Body of pancreas (tissue), 4 donors: ENCODE measurements around the gene ADGRG3. TPM values are rescaled to one million over a fixed set of nuclear protein-coding genes. Genes with fewer than 3 reads are reported as not detected.

Experiments
- ATAC-seq: fragments of 150-250 bp; one replicate; pipeline ENCODE4 v1.9.1; 2016
- DNase-seq, 4 donors: peaks; one replicate each; pipeline ENCODE4 v3.0.0-alpha.2; 2019
- H3K27ac ChIP-seq, 4 donors: fragments of 200-600 bp; sonication (generic); 1 replicate in 3 of 4; 2 replicates in 1 of 4; pipeline versions ENCODE4 v1.5.1 to v1.6.1; 2016 to 2019; ENCODE audit warnings: mild to moderate bottlenecking in 1 of 4, mixed read lengths in 1 of 4, moderate library complexity in 1 of 4
- H3K27me3 ChIP-seq, 2 donors: fragments of 200-600 bp; sonication (generic); one replicate each; pipeline ENCODE4 v1.6.0; 2016; ENCODE audit warnings: mild to moderate bottlenecking in 1 of 2
- H3K36me3 ChIP-seq, 2 donors: fragments of 200-600 bp; sonication (generic); replicated peaks in 1 of 2; 2 replicates each; pipeline ENCODE4 v1.5.1; 2016; ENCODE audit warnings: low read depth in 2 of 2; ENCODE audit not compliant: insufficient read depth in 1 of 2
- H3K4me1 ChIP-seq: fragments of 200-600 bp; sonication (generic); one replicate; pipeline ENCODE4 v1.6.0; 2016
- H3K4me3 ChIP-seq, 2 donors: fragments of 200-600 bp; sonication (generic); 1 replicate in 1 of 2; 2 replicates in 1 of 2; pipeline ENCODE4 v1.5.1; 2016 to 2019
- H3K9me3 ChIP-seq, 3 donors: fragments of 200-600 bp; sonication (generic); 1 replicate in 2 of 3; 2 replicates in 1 of 3; pipeline ENCODE4 v1.5.1; 2016
- CTCF ChIP-seq, 7 experiments: fragments of 450-650 bp in 4 of 7; fragments of 200-600 bp in 3 of 7; sonication (generic) in 3 of 7; IDR thresholded peaks; one replicate each; pipeline ENCODE4 v1.5.1; 2016 to 2019; ENCODE audit warnings: antibody characterized with exemption in 7 of 7
- POLR2A ChIP-seq, 3 donors: fragments of 450-650 bp; IDR thresholded peaks; one replicate each; pipeline ENCODE4 v1.6.1; 2016; ENCODE audit warnings: antibody characterized with exemption in 3 of 3, mild to moderate bottlenecking in 2 of 3
- WGBS, 2 donors: methylation state at CpG; one replicate each; pipeline ENCODE4 v1.1.5; 2017; 5-methylcytosine and 5-hydroxymethylcytosine counted together
- intact Hi-C: fragments of 100-400 bp; cut with DNase I; formaldehyde crosslinking; loops from one replicate; pipeline ENCODE4 v1.15.1; 2023
- total RNA-seq, 2 donors: library from RNA; depleted of rRNA; stranded (reverse); fragments of >200 nt; gene quantifications; one replicate each; pipeline ENCODE4 v1.1.0, GENCODE V29; 2016

ADGRG3 gene
- total RNA-seq, 2 donors from 2014 or later, result 2.0 to 6.0 TPM

DNA sequence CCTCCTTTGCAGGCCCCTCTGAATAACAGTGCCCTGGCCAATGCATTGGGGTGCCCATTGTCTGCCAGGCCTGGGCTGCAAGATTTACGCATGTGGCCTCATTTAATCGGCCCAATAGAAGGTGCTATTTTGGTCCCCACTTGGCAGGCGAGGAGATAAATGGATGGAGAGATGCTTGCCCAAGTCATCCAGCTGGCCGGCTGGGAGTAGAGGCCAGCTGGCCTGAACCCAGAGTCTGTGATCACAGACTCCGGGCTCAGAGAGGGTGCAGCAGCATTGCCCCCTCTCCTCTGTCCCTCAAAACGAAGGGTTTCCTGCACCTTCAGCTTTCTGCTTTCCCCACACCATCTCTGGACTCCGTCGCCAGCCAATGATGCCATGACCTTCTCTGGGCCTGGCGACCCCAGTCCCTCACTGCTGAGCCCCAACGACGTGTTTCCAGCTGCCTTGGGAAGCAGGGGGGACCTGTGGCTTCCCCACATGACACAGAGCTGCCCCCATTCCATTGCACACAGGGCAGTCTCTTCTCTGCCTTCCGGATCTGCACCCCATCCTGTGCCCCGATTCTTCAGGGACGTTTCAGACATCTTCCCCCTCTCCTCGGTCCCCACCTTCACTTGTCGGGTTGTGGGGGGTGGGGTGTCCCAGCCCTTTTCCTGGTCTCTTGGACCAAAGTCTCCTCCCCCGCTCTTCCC is 43.2 kb upstream of the ADGRG3 start:
- no peaks in the 10 kb centered on the region for H3K9me3 ChIP-seq
- no peaks in the 10 kb centered on the region for H3K27me3 ChIP-seq
- no peak overlapping the region for H3K4me3 ChIP-seq
- no peak for DNase-seq
- no peaks in the 10 kb centered on the region for H3K36me3 ChIP-seq
- H3K4me1 ChIP-seq, result peaks cover 69% of the 10 kb centered on the region
- intact Hi-C loops, result no loop called here
- no peak for ATAC-seq
- WGBS, 2 donors, result 61 to 75% methylated on average over 17 of the region's 17 CpGs
- peak overlapping the region in 1 of 4 donors; percentile 8 for H3K27ac ChIP-seq
- TF ChIP-seq CTCF (IDR thresholded peaks at IDR 0.05), result no peak
- no peak for TF ChIP-seq POLR2A (IDR thresholded peaks at IDR 0.05)

DNA sequence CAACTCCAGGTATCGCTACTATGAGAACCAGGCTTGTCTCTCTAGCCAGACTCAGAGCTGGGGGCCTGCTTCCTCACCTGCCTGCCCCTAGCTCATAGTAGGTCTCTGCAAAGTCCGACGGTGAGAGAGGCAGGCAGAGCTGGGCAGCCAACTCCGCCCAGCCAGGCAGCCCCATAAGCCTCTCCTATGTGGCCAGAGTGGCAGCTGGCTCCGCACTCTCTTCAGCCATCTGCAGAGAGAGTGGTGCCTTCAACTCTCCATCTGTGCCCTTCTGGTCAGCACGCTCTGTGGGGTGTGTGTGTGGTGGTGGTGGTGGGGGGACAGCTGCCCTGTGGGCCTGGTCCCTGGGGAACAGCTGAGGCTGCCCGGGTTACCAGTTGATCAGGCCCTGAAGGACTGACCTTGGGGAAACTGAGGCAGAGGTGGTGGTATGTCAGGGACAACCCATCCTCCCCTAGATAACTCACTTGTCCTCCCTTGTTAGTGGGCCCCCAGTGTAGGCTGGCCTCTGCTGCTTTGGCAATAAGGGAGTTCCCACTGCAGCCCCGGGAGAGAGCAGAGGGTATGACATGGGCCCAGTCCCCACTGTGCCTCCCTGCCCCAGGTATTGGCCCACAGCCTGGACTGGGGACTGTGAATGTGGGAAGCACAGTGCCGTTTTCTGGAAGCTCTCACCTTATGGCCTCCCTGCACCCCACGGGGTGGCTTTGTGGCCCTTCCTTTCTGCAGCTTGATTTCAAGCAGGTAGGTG is 41.5 kb upstream of the ADGRG3 start:
- no peaks in the 10 kb centered on the region for H3K36me3 ChIP-seq
- intact Hi-C loops, result no loop called here
- TF ChIP-seq POLR2A (IDR thresholded peaks at IDR 0.05), result no peak
- no peak for TF ChIP-seq CTCF (IDR thresholded peaks at IDR 0.05)
- no peak overlapping the region for H3K4me3 ChIP-seq
- peaks cover 61% of the 10 kb centered on the region for H3K4me1 ChIP-seq
- H3K27ac ChIP-seq, result no peak overlapping the region
- H3K9me3 ChIP-seq, result no peaks in the 10 kb centered on the region
- DNase-seq, result no peak
- ATAC-seq, result no peak
- 82% methylated on average over 3 to 10 of the region's 10 CpGs for WGBS, 2 donors
- no peaks in the 10 kb centered on the region for H3K27me3 ChIP-seq

GRCh38 chr16:57627184-57627871 is 40.8 kb upstream of the ADGRG3 start:
- intact Hi-C loops, result no loop called here
- WGBS, 2 donors, result 76 to 82% methylated on average over 15 of the region's 15 CpGs
- H3K4me3 ChIP-seq, result no peak overlapping the region
- H3K9me3 ChIP-seq, result no peaks in the 10 kb centered on the region
- H3K27ac ChIP-seq, result peak overlapping the region in 2 of 4 donors; percentile 30 to 56
- no peak for TF ChIP-seq POLR2A (IDR thresholded peaks at IDR 0.05)
- TF ChIP-seq CTCF (IDR thresholded peaks at IDR 0.05), result no peak
- H3K4me1 ChIP-seq, result peaks cover 60% of the 10 kb centered on the region
- H3K36me3 ChIP-seq, result no peaks in the 10 kb centered on the region
- ATAC-seq (no peak), DNase-seq (no peak)
- H3K27me3 ChIP-seq, result no peaks in the 10 kb centered on the region

GRCh38 chr16:57628008-57628781 is 39.9 kb upstream of the ADGRG3 start, which contains the start of gene ADGRG1:
Gene ADGRG1 (plus strand): TSS chr16:57628630. CDS start chr16:57650288, 21,658 bp downstream.
- WGBS, 2 donors, result 54 to 78% methylated on average over 5 to 30 of the region's 32 CpGs
- Histone ChIP-seq H3K27me3 (no peaks in the 10 kb centered on the region), H3K4me3 (no peak within 1 kb of the TSS), H3K27ac (peak within 1 kb of the TSS; percentile 19 to 56 (median 40)), H3K36me3 (no peaks in the 10 kb centered on the region), H3K4me1 (peaks cover 58% of the 10 kb centered on the region), H3K9me3 (no peaks in the 10 kb centered on the region)
- intact Hi-C loops, result no loop called here
- peak; percentile 47 to 80 (median 62) for DNase-seq
- peak in 1 of 7 experiments; percentile 15 for TF ChIP-seq CTCF (IDR thresholded peaks at IDR 0.05)
- TF ChIP-seq POLR2A (IDR thresholded peaks at IDR 0.05), result peak in 2 of 3 donors; percentile 46 to 49
- ATAC-seq, result peak; percentile 67
